Duodenal mucosa (tissue), 2 donors: ENCODE results near the gene ASTN2.

Source experiments
- H3K27ac ChIP-seq: one replicate; pipeline ENCODE4 v1.7.0; 2013; ENCODE audit warnings: low read depth, low read length
- H3K27me3 ChIP-seq, 2 donors: one replicate each; pipeline ENCODE4 v1.7.0; 2013; ENCODE audit warnings: low read length in 2 of 2, control low read depth in 1 of 2; ENCODE audit not compliant: insufficient read depth in 2 of 2, control insufficient read depth in 1 of 2
- H3K36me3 ChIP-seq, 2 donors: one replicate each; pipeline ENCODE4 v1.7.0; 2013; ENCODE audit warnings: low read length in 2 of 2, control low read depth in 1 of 2; ENCODE audit not compliant: insufficient read depth in 2 of 2, control insufficient read depth in 1 of 2
- H3K4me1 ChIP-seq, 2 donors: one replicate each; pipeline ENCODE4 v1.7.0; 2013; ENCODE audit warnings: low read length in 2 of 2, control low read depth in 1 of 2; ENCODE audit not compliant: insufficient read depth in 2 of 2, control insufficient read depth in 1 of 2
- H3K4me3 ChIP-seq, 2 donors: one replicate each; pipeline ENCODE4 v1.7.0; 2013; ENCODE audit warnings: low read length in 2 of 2, low read depth in 1 of 2
- H3K9ac ChIP-seq, 2 donors: one replicate each; pipeline ENCODE4 v1.7.0; 2013; ENCODE audit warnings: low read length in 2 of 2, low read depth in 1 of 2
- H3K9me3 ChIP-seq, 2 donors: one replicate each; pipeline ENCODE4 v1.7.0; 2013; ENCODE audit warnings: low read length in 2 of 2, control low read depth in 1 of 2; ENCODE audit not compliant: control insufficient read depth in 1 of 2

Gene ASTN2

DNA sequence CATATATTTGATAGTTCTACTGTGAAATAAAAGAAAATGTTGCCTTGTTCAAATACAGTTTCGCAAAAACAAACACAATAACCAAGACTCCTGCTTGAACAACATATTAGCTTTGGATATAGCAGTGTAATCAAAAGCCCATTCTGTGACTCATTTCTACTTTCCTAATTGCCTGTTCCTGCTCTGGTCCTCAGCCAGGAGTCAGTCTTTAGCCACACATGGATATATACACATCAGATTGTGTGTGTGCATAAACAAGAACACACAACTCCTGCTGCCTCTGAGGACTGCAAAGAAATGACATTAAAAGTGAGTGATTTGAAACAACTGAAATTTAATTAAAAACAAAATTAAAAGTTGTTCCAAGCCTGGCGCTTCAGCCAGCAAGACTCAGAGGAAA is 393.0 kb downstream of the ASTN2 start:
- no peak overlapping the region for H3K4me3 ChIP-seq
- no peak overlapping the region for H3K27ac ChIP-seq
- H3K9ac ChIP-seq = no peak overlapping the region
- H3K36me3 ChIP-seq = no peaks in the 10 kb centered on the region
- H3K27me3 ChIP-seq = no peaks in the 10 kb centered on the region
- no peaks in the 10 kb centered on the region for H3K9me3 ChIP-seq
- no peaks in the 10 kb centered on the region for H3K4me1 ChIP-seq

DNA sequence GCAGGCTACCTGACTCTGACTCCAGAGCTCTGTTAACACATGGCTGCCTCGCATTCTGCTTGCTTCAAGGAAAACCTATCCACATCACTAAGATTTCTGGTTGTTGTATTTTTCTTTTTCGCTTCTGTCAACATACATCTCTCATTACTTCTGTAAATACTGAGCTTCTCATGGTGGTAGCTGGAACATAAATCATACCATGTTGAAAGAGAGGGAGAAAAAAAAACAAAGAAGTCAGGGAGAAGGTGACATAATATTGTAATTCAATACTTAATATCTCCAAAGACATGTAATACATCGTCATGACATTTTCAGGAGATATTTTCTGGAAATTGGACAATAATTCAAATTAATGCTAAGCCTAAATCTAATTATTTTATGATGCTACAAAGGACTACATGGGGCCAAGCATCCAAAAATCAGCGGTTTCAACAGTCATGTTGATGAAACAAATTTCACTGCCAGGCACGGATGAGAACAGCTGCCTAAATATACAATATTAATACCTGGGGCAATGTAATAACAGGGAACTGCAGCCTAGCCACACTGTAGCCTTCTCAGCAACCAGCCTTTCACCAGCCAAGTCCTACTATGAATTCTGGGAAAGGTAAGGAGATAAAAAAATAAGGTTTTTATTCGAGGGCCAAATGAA is 395.8 kb downstream of the ASTN2 start:
- Histone ChIP-seq H3K4me3 (no peak overlapping the region), H3K36me3 (no peaks in the 10 kb centered on the region), H3K9me3 (no peaks in the 10 kb centered on the region), H3K27ac (no peak overlapping the region), H3K9ac (no peak overlapping the region), H3K27me3 (no peaks in the 10 kb centered on the region), H3K4me1 (no peaks in the 10 kb centered on the region)

DNA sequence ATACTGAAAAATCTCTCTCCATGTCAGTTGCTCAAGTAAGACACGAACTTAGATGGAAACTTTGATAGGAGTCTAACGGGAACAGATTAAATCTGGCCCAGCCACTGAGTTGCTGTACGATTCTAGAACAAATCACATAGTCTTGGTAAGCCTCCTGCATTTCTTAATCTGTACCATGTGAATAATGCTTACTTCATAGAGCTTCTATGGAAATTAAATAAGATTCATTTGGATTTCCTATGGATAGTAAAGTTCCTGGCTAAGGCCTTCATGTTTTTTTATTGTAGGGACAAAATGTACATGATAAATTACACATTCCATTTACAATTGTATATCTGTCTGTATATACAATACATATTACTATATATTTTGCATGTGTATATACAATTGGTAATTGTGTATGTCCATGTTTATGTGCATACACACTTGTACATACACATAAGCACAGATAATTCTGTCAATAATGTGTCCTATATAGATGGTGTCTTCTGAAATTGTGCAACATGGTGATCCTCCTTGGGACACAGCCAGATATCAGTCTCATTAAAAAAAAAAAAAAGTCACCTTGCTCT is 397.4 kb downstream of the ASTN2 start:
- Histone ChIP-seq H3K4me1 (no peaks in the 10 kb centered on the region), H3K9ac (no peak overlapping the region), H3K36me3 (no peaks in the 10 kb centered on the region), H3K4me3 (no peak overlapping the region), H3K27ac (no peak overlapping the region), H3K27me3 (no peaks in the 10 kb centered on the region), H3K9me3 (no peaks in the 10 kb centered on the region)

DNA sequence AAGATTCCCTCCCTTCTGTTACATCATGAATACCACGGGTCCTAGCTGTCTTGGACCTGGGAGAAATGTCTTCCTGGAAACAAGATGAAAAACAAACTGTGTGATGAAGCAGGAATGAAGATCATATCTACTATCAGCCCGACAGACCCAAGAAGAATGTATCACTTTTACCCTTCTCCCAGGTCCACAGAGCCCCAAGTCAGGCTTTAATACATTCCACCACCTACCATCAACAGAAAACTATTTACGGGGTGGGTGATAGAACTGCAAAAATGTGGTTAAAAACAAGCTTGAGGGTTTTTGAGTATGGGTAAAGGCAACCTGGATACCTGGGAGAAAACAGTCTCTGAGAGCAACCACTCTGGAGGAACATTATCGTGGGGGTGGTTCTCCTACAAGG is 400.8 kb downstream of the ASTN2 start:
- H3K27ac ChIP-seq = no peak overlapping the region
- no peaks in the 10 kb centered on the region for H3K27me3 ChIP-seq
- no peak overlapping the region for H3K4me3 ChIP-seq
- no peak overlapping the region for H3K9ac ChIP-seq
- H3K36me3 ChIP-seq = no peaks in the 10 kb centered on the region
- H3K4me1 ChIP-seq = no peaks in the 10 kb centered on the region
- no peaks in the 10 kb centered on the region for H3K9me3 ChIP-seq

DNA sequence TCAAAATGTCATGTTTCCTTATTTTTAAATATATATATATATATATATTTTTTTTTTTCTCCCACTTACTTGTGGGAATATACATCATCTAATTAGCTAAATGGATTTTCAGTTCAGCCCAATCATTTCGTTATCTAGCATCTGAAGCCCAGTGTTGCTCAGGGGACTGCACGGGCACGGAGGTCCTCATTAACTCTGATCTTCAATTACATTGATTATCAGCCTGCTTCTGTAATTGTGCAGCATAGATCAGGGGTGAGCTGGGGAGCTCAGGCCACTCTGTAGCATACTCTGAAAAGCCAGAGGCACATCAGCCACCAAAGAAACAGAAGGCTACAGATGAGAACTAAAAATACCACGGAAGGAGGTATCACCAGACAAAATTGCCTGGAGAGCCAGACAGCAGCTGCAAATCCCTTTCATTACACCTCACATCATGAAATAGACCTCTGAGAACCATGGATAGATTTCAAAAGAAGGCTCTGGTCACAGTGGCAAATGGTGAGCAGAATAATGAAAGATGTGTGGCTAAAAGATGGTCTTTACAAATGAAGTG is 401.3 kb downstream of the ASTN2 start:
- H3K36me3 ChIP-seq = no peaks in the 10 kb centered on the region
- H3K9ac ChIP-seq = no peak overlapping the region
- H3K9me3 ChIP-seq = no peaks in the 10 kb centered on the region
- no peak overlapping the region for H3K4me3 ChIP-seq
- no peak overlapping the region for H3K27ac ChIP-seq
- H3K4me1 ChIP-seq = no peaks in the 10 kb centered on the region
- H3K27me3 ChIP-seq = no peaks in the 10 kb centered on the region

DNA sequence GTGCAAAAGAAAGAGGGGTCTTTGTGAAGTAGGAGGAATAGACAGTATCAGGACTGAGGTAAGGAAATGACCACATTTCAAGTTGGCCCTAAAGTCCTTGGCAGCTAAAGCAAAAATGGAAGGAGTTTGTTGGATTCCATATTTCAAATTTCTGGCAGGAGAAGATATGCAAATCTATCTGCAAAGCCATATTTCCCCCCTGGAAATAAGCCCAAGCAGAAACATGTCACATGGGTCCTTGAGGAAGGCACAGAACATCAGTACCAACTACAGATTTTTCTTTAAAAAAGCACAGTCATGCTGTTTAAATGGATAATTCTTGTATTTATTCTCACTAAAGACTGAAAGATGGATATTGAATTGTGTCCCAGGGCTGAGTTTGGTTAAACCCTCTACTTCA is 404.8 kb downstream of the ASTN2 start:
- Histone ChIP-seq H3K27ac (no peak overlapping the region), H3K4me3 (no peak overlapping the region), H3K9me3 (no peaks in the 10 kb centered on the region), H3K4me1 (no peaks in the 10 kb centered on the region), H3K36me3 (no peaks in the 10 kb centered on the region), H3K9ac (no peak overlapping the region), H3K27me3 (no peaks in the 10 kb centered on the region)

DNA sequence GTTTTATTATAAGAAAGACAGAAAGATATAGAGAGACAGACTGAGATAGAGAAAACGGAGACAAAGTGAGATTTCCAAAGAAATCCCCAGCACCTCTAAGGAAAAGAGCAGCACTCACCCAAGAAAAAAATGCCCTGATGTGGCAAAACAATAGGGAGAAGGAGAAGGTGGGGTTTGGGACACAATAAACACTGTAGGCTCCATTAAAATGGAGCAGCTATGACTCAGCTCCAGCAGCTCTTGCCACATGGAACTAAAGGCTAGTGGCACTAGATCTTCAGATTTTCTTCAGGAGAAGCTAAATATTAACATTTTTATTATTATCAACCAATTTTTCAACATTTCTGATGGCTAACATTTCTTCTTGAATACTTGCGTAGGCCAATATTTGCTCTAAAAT is 406.0 kb downstream of the ASTN2 start:
- no peaks in the 10 kb centered on the region for H3K4me1 ChIP-seq
- H3K9ac ChIP-seq = no peak overlapping the region
- H3K36me3 ChIP-seq = no peaks in the 10 kb centered on the region
- H3K27me3 ChIP-seq = no peaks in the 10 kb centered on the region
- H3K4me3 ChIP-seq = no peak overlapping the region
- no peaks in the 10 kb centered on the region for H3K9me3 ChIP-seq
- H3K27ac ChIP-seq = no peak overlapping the region

DNA sequence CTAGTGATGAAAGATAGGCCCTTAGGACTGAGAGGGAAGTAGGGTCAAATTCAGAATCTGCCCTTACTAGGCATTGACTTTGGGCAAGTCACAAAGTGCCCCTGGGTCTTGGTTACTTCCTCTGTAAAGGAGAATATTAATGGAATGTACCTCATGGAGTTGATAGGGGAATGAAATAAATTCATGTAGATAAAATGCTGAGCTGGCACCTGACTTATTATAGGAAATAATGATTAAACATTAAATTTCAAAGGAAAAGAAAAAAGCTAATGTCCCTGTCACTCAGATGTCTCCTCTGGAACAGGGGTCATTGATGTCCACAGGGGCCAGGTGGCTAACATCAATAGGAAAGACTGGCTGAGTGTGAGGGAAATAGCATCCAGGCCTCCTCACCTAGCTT is 406.4 kb downstream of the ASTN2 start:
- H3K36me3 ChIP-seq = no peaks in the 10 kb centered on the region
- no peaks in the 10 kb centered on the region for H3K4me1 ChIP-seq
- H3K9me3 ChIP-seq = no peaks in the 10 kb centered on the region
- no peak overlapping the region for H3K9ac ChIP-seq
- H3K27ac ChIP-seq = no peak overlapping the region
- no peak overlapping the region for H3K4me3 ChIP-seq
- no peaks in the 10 kb centered on the region for H3K27me3 ChIP-seq

DNA sequence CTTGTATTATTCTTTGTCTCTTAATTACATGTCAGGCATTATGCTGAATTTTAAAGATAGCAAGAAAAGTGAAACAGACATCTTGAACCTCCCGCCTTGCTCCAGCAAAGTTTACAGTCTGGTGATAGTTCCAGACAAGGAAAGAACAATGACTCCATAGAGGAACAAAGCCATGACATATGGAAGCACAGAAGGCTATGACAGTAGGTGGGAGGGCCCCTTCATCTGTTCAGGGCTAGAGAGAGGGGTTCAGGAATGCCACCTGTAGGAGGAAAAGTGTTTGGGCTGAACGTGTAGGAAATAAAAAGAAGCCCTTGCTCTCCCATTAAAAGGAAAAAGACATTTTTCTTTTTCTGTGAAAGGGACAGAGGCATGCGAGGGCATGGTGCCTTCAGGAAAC is 412.2 kb downstream of the ASTN2 start:
- H3K9me3 ChIP-seq = no peaks in the 10 kb centered on the region
- no peak overlapping the region for H3K27ac ChIP-seq
- no peaks in the 10 kb centered on the region for H3K27me3 ChIP-seq
- no peaks in the 10 kb centered on the region for H3K4me1 ChIP-seq
- H3K4me3 ChIP-seq = no peak overlapping the region
- no peak overlapping the region for H3K9ac ChIP-seq
- H3K36me3 ChIP-seq = no peaks in the 10 kb centered on the region

DNA sequence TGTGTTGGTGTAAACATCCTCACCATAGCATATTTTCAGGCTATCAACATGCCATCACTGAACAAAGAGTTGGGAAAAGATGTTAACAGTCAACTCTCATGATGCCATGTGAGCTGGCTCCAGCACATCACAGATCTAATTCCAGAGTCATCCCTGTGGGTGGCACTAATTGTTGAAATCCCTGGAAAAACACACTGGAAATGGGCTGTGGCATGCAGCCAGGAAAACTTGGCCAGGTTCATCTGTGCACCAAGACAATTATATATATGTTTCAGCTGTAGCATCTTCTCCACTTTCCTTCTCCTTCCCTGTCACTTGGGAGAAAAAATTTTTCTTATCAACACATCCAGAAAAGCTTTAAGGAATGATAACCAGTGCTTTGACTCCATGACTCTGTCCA is 414.0 kb downstream of the ASTN2 start:
- Histone ChIP-seq H3K4me1 (no peaks in the 10 kb centered on the region), H3K36me3 (no peaks in the 10 kb centered on the region), H3K4me3 (no peak overlapping the region), H3K27ac (no peak overlapping the region), H3K9ac (no peak overlapping the region), H3K9me3 (no peaks in the 10 kb centered on the region), H3K27me3 (no peaks in the 10 kb centered on the region)
